ENCODE results near the gene TSPAN14.
A peak's percentile ranks its signal among the peaks of the same experiment; 100 is the strongest.
"Not testable (repeated sequence)": the region's sequence is repeated elsewhere in the genome, so short reads cannot be mapped to it uniquely, and the experiment has no call there.

TSPAN14 gene

GRCh38 chr10:80453842-80454512, at the start of gene TSPAN14:
Gene TSPAN14, plus strand, starts transcription at chr10:80454310. Its CDS starts 34,924 bp downstream, at chr10:80489234.
- DNase-seq: peak; percentile 91 to 98 (median 95)

- no peak for DNase-seq
These were observed 49.1 kb upstream of the TSPAN14 start for GRCh38 chr10:80405035-80405434.

- DNase-seq: no peak
These were observed 48.5 kb upstream of the TSPAN14 start for GRCh38 chr10:80405626-80406025.

- no peak for DNase-seq
These were observed 47.9 kb upstream of the TSPAN14 start for GRCh38 chr10:80406204-80406603.

- peak; percentile 61 to 73 (median 69) for DNase-seq
These were observed 46.3 kb upstream of the TSPAN14 start for GRCh38 chr10:80407812-80408241.

GRCh38 chr10:80408242-80409101, 45.6 kb upstream of the TSPAN14 start, which contains the start of gene PRXL2A:
Gene PRXL2A, plus strand, starts transcription at chr10:80408551. Its CDS starts 11,917 bp downstream, at chr10:80420468.
- peak; percentile 73 to 91 (median 76) for DNase-seq

GRCh38 chr10:80409121-80409520, 45.0 kb upstream of the TSPAN14 start:
- DNase-seq: peak in 1 of 3 donors; percentile 17

GRCh38 chr10:80410122-80410521, 44.0 kb upstream of the TSPAN14 start:
- no peak for DNase-seq

- no peak for DNase-seq
These were observed 43.4 kb upstream of the TSPAN14 start for GRCh38 chr10:80410578-80411145.

- no peak for DNase-seq
These were observed 42.8 kb upstream of the TSPAN14 start for GRCh38 chr10:80411267-80411668.

GRCh38 chr10:80411681-80412220, 42.4 kb upstream of the TSPAN14 start:
- no peak for DNase-seq

- peak; percentile 49 to 66 (median 51) for DNase-seq
These were observed 41.6 kb upstream of the TSPAN14 start for GRCh38 chr10:80412486-80412885.

- DNase-seq: peak; percentile 76 to 82 (median 79)
These were observed 40.7 kb upstream of the TSPAN14 start for GRCh38 chr10:80413271-80413996.

- peak in 1 of 3 donors; percentile 4 for DNase-seq
These were observed 39.8 kb upstream of the TSPAN14 start for GRCh38 chr10:80414142-80414895.

- DNase-seq: no peak
These were observed 38.2 kb upstream of the TSPAN14 start for GRCh38 chr10:80415734-80416478.

- DNase-seq: no peak
These were observed 37.5 kb upstream of the TSPAN14 start for GRCh38 chr10:80416479-80417098.

GRCh38 chr10:80417256-80417655, 36.9 kb upstream of the TSPAN14 start:
- DNase-seq: not testable (repeated sequence)

GRCh38 chr10:80421050-80421706, 32.9 kb upstream of the TSPAN14 start:
- no peak for DNase-seq

- DNase-seq: peak; percentile 30 to 62 (median 62)
These were observed 32.2 kb upstream of the TSPAN14 start for GRCh38 chr10:80421707-80422536.

All from suppressor macrophage treated with lipopolysaccharide for 1 hour (primary cell).